Measurements from ENCODE around the gene COL11A1. TPM values are rescaled to one million over a fixed set of nuclear protein-coding genes. Genes with fewer than 3 reads are reported as not detected.
A peak's percentile ranks its signal among the peaks of the same experiment; 100 is the strongest.

The COL11A1 gene
- total RNA-seq, 1 donor from 2014 or later: 0.76 TPM

GRCh38 chr1:102891868-102892625 is 216.3 kb downstream of the COL11A1 start:
- no peak overlapping the region for H3K4me3 Mint-ChIP-seq (ENCODE audit: unreplicated experiment)
- no peaks in the 10 kb centered on the region for H3K36me3 Mint-ChIP-seq (ENCODE audit: unreplicated experiment)
- H3K9me3 Mint-ChIP-seq (ENCODE audit: unreplicated experiment): no peaks in the 10 kb centered on the region
- no peaks in the 10 kb centered on the region for H3K27me3 Mint-ChIP-seq (ENCODE audit: unreplicated experiment)
- H3K27ac Mint-ChIP-seq (ENCODE audit: unreplicated experiment): no peak overlapping the region
- peaks cover 2% of the 10 kb centered on the region for H3K4me1 Mint-ChIP-seq (ENCODE audit: low read depth, unreplicated experiment)
- TF ChIP-seq, protein P1, sequence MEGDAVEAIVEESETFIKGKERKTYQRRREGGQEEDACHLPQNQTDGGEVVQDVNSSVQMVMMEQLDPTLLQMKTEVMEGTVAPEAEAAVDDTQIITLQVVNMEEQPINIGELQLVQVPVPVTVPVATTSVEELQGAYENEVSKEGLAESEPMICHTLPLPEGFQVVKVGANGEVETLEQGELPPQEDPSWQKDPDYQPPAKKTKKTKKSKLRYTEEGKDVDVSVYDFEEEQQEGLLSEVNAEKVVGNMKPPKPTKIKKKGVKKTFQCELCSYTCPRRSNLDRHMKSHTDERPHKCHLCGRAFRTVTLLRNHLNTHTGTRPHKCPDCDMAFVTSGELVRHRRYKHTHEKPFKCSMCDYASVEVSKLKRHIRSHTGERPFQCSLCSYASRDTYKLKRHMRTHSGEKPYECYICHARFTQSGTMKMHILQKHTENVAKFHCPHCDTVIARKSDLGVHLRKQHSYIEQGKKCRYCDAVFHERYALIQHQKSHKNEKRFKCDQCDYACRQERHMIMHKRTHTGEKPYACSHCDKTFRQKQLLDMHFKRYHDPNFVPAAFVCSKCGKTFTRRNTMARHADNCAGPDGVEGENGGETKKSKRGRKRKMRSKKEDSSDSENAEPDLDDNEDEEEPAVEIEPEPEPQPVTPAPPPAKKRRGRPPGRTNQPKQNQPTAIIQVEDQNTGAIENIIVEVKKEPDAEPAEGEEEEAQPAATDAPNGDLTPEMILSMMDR (IDR thresholded peaks at IDR 0.05; ENCODE audit: partially characterized antibody, unreplicated experiment): no peak
- DNase-seq: no peak

DNA sequence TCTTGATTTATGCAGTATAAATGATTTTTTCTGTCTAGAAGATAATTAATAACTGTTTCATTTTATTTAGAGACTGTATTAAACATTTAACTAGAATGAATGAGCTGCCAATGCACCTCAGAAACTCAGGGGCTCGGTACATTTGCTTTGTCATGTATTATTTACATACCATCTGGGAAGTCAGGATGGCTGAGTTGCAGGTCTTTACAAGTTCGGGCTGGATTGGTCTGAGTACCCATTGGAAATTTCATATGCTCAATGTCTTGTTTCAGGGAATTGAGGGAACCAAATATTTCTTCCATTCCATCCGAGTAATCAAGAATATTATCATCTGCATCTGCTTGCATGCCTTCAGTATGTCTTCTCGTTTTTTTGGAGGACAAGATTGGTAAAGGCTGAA is 221.7 kb downstream of the COL11A1 start:
- TF ChIP-seq, protein P1 (IDR thresholded peaks at IDR 0.05; ENCODE audit: partially characterized antibody, unreplicated experiment): no peak
- H3K36me3 Mint-ChIP-seq (ENCODE audit: unreplicated experiment): no peaks in the 10 kb centered on the region

GRCh38 chr1:102884238-102884637 is 224.1 kb downstream of the COL11A1 start:
- H3K4me1 Mint-ChIP-seq (ENCODE audit: low read depth, unreplicated experiment): peaks cover 11% of the 10 kb centered on the region
- TF ChIP-seq, protein P1 (IDR thresholded peaks at IDR 0.05; ENCODE audit: partially characterized antibody, unreplicated experiment): no peak
- H3K4me3 Mint-ChIP-seq (ENCODE audit: unreplicated experiment): peak overlapping the region; percentile 37
- no peaks in the 10 kb centered on the region for H3K9me3 Mint-ChIP-seq (ENCODE audit: unreplicated experiment)
- no peaks in the 10 kb centered on the region for H3K36me3 Mint-ChIP-seq (ENCODE audit: unreplicated experiment)
- H3K27me3 Mint-ChIP-seq (ENCODE audit: unreplicated experiment): peaks cover 1% of the 10 kb centered on the region
- H3K27ac Mint-ChIP-seq (ENCODE audit: unreplicated experiment): no peak overlapping the region
- DNase-seq: no peak

More for the DNA sequence above, 221.7 kb downstream of the COL11A1 start:
- no peak overlapping the region for H3K27ac Mint-ChIP-seq (ENCODE audit: unreplicated experiment)
- peaks cover 11% of the 10 kb centered on the region for H3K4me1 Mint-ChIP-seq (ENCODE audit: low read depth, unreplicated experiment)
- DNase-seq: no peak
- H3K4me3 Mint-ChIP-seq (ENCODE audit: unreplicated experiment): no peak overlapping the region
- no peaks in the 10 kb centered on the region for H3K9me3 Mint-ChIP-seq (ENCODE audit: unreplicated experiment)
- H3K27me3 Mint-ChIP-seq (ENCODE audit: unreplicated experiment): peaks cover 1% of the 10 kb centered on the region

DNA sequence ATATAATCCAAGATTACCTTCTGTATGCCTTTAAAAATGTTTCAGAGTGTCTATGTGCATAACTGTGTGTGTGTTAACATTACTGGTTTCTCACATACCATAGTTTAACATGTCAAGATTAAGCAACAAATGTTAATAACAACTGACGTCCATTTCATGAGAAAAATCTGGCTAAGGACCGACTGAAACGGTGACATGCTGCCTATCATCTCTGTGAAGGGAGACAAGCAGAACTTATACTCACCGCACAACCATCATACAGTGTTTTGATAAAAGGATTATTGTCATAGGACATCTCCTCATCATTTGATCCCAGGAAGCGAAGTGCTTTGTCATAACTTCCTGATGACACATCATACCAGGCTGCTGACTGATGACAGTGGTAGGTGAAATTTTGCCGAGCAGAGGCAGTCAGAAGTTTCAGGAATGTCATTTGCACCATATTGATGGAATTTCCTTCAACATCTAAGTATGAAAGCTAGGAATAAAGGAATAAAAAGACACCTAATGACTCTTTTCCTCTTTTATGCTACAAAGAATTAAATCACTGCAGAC is 228.8 kb downstream of the COL11A1 start:
- Mint-ChIP-seq H3K36me3 (ENCODE audit: unreplicated experiment) (no peaks in the 10 kb centered on the region), H3K4me1 (ENCODE audit: low read depth, unreplicated experiment) (peaks cover 6% of the 10 kb centered on the region), H3K4me3 (ENCODE audit: unreplicated experiment) (no peak overlapping the region), H3K27me3 (ENCODE audit: unreplicated experiment) (peaks cover 1% of the 10 kb centered on the region), H3K9me3 (ENCODE audit: unreplicated experiment) (no peaks in the 10 kb centered on the region), H3K27ac (ENCODE audit: unreplicated experiment) (no peak overlapping the region)
- DNase-seq: no peak
- TF ChIP-seq, protein P1 (IDR thresholded peaks at IDR 0.05; ENCODE audit: partially characterized antibody, unreplicated experiment): no peak

- no peaks in the 10 kb centered on the region for H3K4me1 Mint-ChIP-seq (ENCODE audit: low read depth, unreplicated experiment)
- DNase-seq: no peak
- H3K4me3 Mint-ChIP-seq (ENCODE audit: unreplicated experiment): no peak overlapping the region
- no peaks in the 10 kb centered on the region for H3K9me3 Mint-ChIP-seq (ENCODE audit: unreplicated experiment)
- H3K27ac Mint-ChIP-seq (ENCODE audit: unreplicated experiment): no peak overlapping the region
- H3K27me3 Mint-ChIP-seq (ENCODE audit: unreplicated experiment): no peaks in the 10 kb centered on the region
- peaks cover 4% of the 10 kb centered on the region for H3K36me3 Mint-ChIP-seq (ENCODE audit: unreplicated experiment)
- TF ChIP-seq, protein P1 (IDR thresholded peaks at IDR 0.05; ENCODE audit: partially characterized antibody, unreplicated experiment): no peak
Observed at GRCh38 chr1:102875756-102876155, 232.6 kb downstream of the COL11A1 start.
